Immature natural killer cell (primary cell): ENCODE measurements around the gene AGMO. TPM values are rescaled to one million over a fixed set of nuclear protein-coding genes. Genes with fewer than 3 reads are reported as not detected.

Source experiments
- DNase-seq, 3 donors: peaks; one replicate each; pipeline ENCODE4 v3.0.0; 2022; ENCODE audit warnings: mixed read lengths in 1 of 3
- H3K27ac Mint-ChIP-seq, 6 donors: one replicate each; pipeline ENCODE4 v1.8.0; 2020; ENCODE audit warnings: mixed read lengths in 6 of 6, mild to moderate bottlenecking in 5 of 6, inconsistent platforms in 4 of 6, moderate library complexity in 3 of 6
- H3K27me3 Mint-ChIP-seq, 3 donors: one replicate each; pipeline ENCODE4 v1.8.0; 2020 to 2021; ENCODE audit warnings: low read depth in 3 of 3, mild to moderate bottlenecking in 3 of 3, mixed read lengths in 3 of 3, moderate library complexity in 3 of 3, inconsistent platforms in 1 of 3
- H3K36me3 Mint-ChIP-seq, 3 donors: one replicate each; pipeline ENCODE4 v1.8.0; 2020; ENCODE audit warnings: mixed read lengths in 3 of 3, inconsistent platforms in 2 of 3, mild to moderate bottlenecking in 2 of 3
- H3K4me1 Mint-ChIP-seq, 2 donors: one replicate each; pipeline ENCODE4 v1.8.0; 2020; ENCODE audit warnings: inconsistent platforms in 2 of 2, mild to moderate bottlenecking in 2 of 2, mixed read lengths in 2 of 2, moderate library complexity in 1 of 2
- H3K4me3 Mint-ChIP-seq, 5 donors: one replicate each; pipeline ENCODE4 v1.8.0; 2020; ENCODE audit warnings: mild to moderate bottlenecking in 5 of 5, mixed read lengths in 5 of 5, inconsistent platforms in 3 of 5, moderate library complexity in 3 of 5
- H3K9me3 Mint-ChIP-seq, 6 donors: one replicate each; pipeline ENCODE4 v1.8.0; 2020; ENCODE audit warnings: mild to moderate bottlenecking in 6 of 6, mixed read lengths in 6 of 6, inconsistent platforms in 4 of 6, moderate library complexity in 3 of 6
- polyA plus RNA-seq, 3 donors: library from polyadenylated mRNA; unstranded; fragments of 300-500 nt; fragmentation: Illumina TruSeq; gene quantifications; one replicate each; pipeline ENCODE4 v1.2.3, GENCODE V29; 2021

The AGMO gene
- polyA plus RNA-seq, 3 donors from 2014 or later: not detected

- Mint-ChIP-seq H3K4me3 (no peak overlapping the region), H3K27me3 (peaks cover 0 to 1% (median 0%) of the 10 kb centered on the region in 3 donors), H3K27ac (no peak overlapping the region), H3K9me3 (peaks cover 9 to 26% (median 14%) of the 10 kb centered on the region in 6 donors), H3K4me1 (no peaks in the 10 kb centered on the region), H3K36me3 (no peaks in the 10 kb centered on the region)
- DNase-seq: no peak
These were observed 19.6 kb upstream of the AGMO start for GRCh38 chr7:15581352-15581951.

- Mint-ChIP-seq H3K36me3 (no peaks in the 10 kb centered on the region), H3K4me3 (no peak overlapping the region), H3K4me1 (no peaks in the 10 kb centered on the region), H3K9me3 (peaks cover 9 to 25% (median 15%) of the 10 kb centered on the region in 6 donors), H3K27me3 (peaks cover 0 to 1% (median 0%) of the 10 kb centered on the region in 3 donors), H3K27ac (no peak overlapping the region)
- DNase-seq: no peak
These were observed 19.0 kb upstream of the AGMO start for GRCh38 chr7:15580604-15581351.

- Mint-ChIP-seq H3K4me1 (no peaks in the 10 kb centered on the region), H3K27me3 (peaks cover 0 to 2% (median 1%) of the 10 kb centered on the region in 3 donors), H3K9me3 (peaks cover 12 to 27% (median 18%) of the 10 kb centered on the region in 6 donors), H3K27ac (no peak overlapping the region), H3K36me3 (no peaks in the 10 kb centered on the region), H3K4me3 (no peak overlapping the region)
- no peak for DNase-seq
These were observed 15.8 kb upstream of the AGMO start for GRCh38 chr7:15577600-15577999.

- H3K9me3 Mint-ChIP-seq: peaks cover 13 to 34% (median 24%) of the 10 kb centered on the region in 6 donors
- peaks cover 0 to 2% (median 0%) of the 10 kb centered on the region in 3 donors for H3K27me3 Mint-ChIP-seq
- no peaks in the 10 kb centered on the region for H3K36me3 Mint-ChIP-seq
- no peak overlapping the region for H3K27ac Mint-ChIP-seq
- no peak for DNase-seq
- no peak overlapping the region for H3K4me3 Mint-ChIP-seq
- no peaks in the 10 kb centered on the region for H3K4me1 Mint-ChIP-seq
These were observed 9.6 kb upstream of the AGMO start for GRCh38 chr7:15571301-15571878.

- no peak for DNase-seq
- peaks cover 8 to 26% (median 18%) of the 10 kb centered on the region in 6 donors for H3K9me3 Mint-ChIP-seq
- H3K36me3 Mint-ChIP-seq: no peaks in the 10 kb centered on the region
These were observed 5.8 kb upstream of the AGMO start for GRCh38 chr7:15567652-15568051.

GRCh38 chr7:15567036-15567435 lies 5.2 kb upstream of the AGMO start:
- Mint-ChIP-seq H3K9me3 (peaks cover 8 to 32% (median 17%) of the 10 kb centered on the region in 6 donors), H3K4me1 (no peaks in the 10 kb centered on the region), H3K27me3 (no peaks in the 10 kb centered on the region)

More at GRCh38 chr7:15567652-15568051, 5.8 kb upstream of the AGMO start:
- Mint-ChIP-seq H3K27me3 (no peaks in the 10 kb centered on the region), H3K4me1 (no peaks in the 10 kb centered on the region), H3K27ac (no peak overlapping the region), H3K4me3 (no peak overlapping the region)

GRCh38 chr7:15566476-15566875 lies 4.7 kb upstream of the AGMO start:
- no peak for DNase-seq
- Mint-ChIP-seq H3K4me3 (no peak overlapping the region), H3K27me3 (peaks cover 0 to 2% (median 0%) of the 10 kb centered on the region in 3 donors), H3K27ac (no peak overlapping the region), H3K9me3 (peaks cover 8 to 36% (median 19%) of the 10 kb centered on the region in 6 donors), H3K4me1 (no peaks in the 10 kb centered on the region), H3K36me3 (no peaks in the 10 kb centered on the region)

More at GRCh38 chr7:15567036-15567435, 5.2 kb upstream of the AGMO start:
- Mint-ChIP-seq H3K27ac (no peak overlapping the region), H3K36me3 (no peaks in the 10 kb centered on the region), H3K4me3 (no peak overlapping the region)
- DNase-seq: no peak

- DNase-seq: no peak
- H3K4me3 Mint-ChIP-seq: no peak overlapping the region
- H3K27ac Mint-ChIP-seq: no peak overlapping the region
- peaks cover 0 to 4% (median 1%) of the 10 kb centered on the region in 3 donors for H3K27me3 Mint-ChIP-seq
- no peaks in the 10 kb centered on the region for H3K4me1 Mint-ChIP-seq
- H3K9me3 Mint-ChIP-seq: peaks cover 2 to 25% (median 12%) of the 10 kb centered on the region in 6 donors
- H3K36me3 Mint-ChIP-seq: no peaks in the 10 kb centered on the region
These were observed 847 bp downstream of the AGMO start for GRCh38 chr7:15560968-15561367.

GRCh38 chr7:15559416-15559928 lies 2.3 kb downstream of the AGMO start:
- Mint-ChIP-seq H3K9me3 (peaks cover 2 to 21% (median 10%) of the 10 kb centered on the region in 6 donors), H3K36me3 (no peaks in the 10 kb centered on the region), H3K27me3 (peaks cover 0 to 4% (median 1%) of the 10 kb centered on the region in 3 donors), H3K27ac (no peak overlapping the region), H3K4me3 (no peak overlapping the region), H3K4me1 (no peaks in the 10 kb centered on the region)
- DNase-seq: no peak

- Mint-ChIP-seq H3K9me3 (peaks cover 0 to 18% (median 9%) of the 10 kb centered on the region in 6 donors), H3K27me3 (peaks cover 0 to 4% (median 1%) of the 10 kb centered on the region in 3 donors), H3K4me3 (no peak overlapping the region), H3K4me1 (no peaks in the 10 kb centered on the region), H3K27ac (no peak overlapping the region), H3K36me3 (no peaks in the 10 kb centered on the region)
- no peak for DNase-seq
These were observed 3.1 kb downstream of the AGMO start for GRCh38 chr7:15558756-15559155.

GRCh38 chr7:15557686-15558085 lies 4.1 kb downstream of the AGMO start:
- H3K9me3 Mint-ChIP-seq: peaks cover 0 to 18% (median 9%) of the 10 kb centered on the region in 6 donors
- H3K4me3 Mint-ChIP-seq: no peak overlapping the region
- H3K27me3 Mint-ChIP-seq: peaks cover 0 to 4% (median 1%) of the 10 kb centered on the region in 3 donors
- no peaks in the 10 kb centered on the region for H3K4me1 Mint-ChIP-seq
- H3K36me3 Mint-ChIP-seq: no peaks in the 10 kb centered on the region
- no peak for DNase-seq
- H3K27ac Mint-ChIP-seq: no peak overlapping the region

- no peak overlapping the region for H3K27ac Mint-ChIP-seq
- no peaks in the 10 kb centered on the region for H3K36me3 Mint-ChIP-seq
- H3K4me3 Mint-ChIP-seq: no peak overlapping the region
- no peaks in the 10 kb centered on the region for H3K4me1 Mint-ChIP-seq
- no peak for DNase-seq
- H3K9me3 Mint-ChIP-seq: peaks cover 0 to 16% (median 7%) of the 10 kb centered on the region in 6 donors
- peaks cover 0 to 4% (median 1%) of the 10 kb centered on the region in 3 donors for H3K27me3 Mint-ChIP-seq
These were observed 4.6 kb downstream of the AGMO start for GRCh38 chr7:15557186-15557585.

GRCh38 chr7:15556339-15557105 lies 5.3 kb downstream of the AGMO start:
- no peak overlapping the region for H3K27ac Mint-ChIP-seq
- H3K36me3 Mint-ChIP-seq: no peaks in the 10 kb centered on the region
- H3K4me1 Mint-ChIP-seq: no peaks in the 10 kb centered on the region
- peaks cover 0 to 9% (median 4%) of the 10 kb centered on the region in 6 donors for H3K9me3 Mint-ChIP-seq
- peaks cover 0 to 2% (median 1%) of the 10 kb centered on the region in 3 donors for H3K27me3 Mint-ChIP-seq
- no peak overlapping the region for H3K4me3 Mint-ChIP-seq
- DNase-seq: no peak
